Effector CD4-positive, alpha-beta T cell (primary cell): ENCODE measurements around the gene HIF1AN.

ENCODE experiments used
- DNase-seq: peaks from one replicate; pipeline ENCODE4 v3.0.0-alpha.2; 2020
- total RNA-seq: gene quantifications from one replicate; lab custom pipeline; 2026; lab: John Stamatoyannopoulos, UW

HIF1AN gene
- 71.5 reads per million, percentile 76 among the genes with 10 or more reads in this experiment for total RNA-seq

DNA sequence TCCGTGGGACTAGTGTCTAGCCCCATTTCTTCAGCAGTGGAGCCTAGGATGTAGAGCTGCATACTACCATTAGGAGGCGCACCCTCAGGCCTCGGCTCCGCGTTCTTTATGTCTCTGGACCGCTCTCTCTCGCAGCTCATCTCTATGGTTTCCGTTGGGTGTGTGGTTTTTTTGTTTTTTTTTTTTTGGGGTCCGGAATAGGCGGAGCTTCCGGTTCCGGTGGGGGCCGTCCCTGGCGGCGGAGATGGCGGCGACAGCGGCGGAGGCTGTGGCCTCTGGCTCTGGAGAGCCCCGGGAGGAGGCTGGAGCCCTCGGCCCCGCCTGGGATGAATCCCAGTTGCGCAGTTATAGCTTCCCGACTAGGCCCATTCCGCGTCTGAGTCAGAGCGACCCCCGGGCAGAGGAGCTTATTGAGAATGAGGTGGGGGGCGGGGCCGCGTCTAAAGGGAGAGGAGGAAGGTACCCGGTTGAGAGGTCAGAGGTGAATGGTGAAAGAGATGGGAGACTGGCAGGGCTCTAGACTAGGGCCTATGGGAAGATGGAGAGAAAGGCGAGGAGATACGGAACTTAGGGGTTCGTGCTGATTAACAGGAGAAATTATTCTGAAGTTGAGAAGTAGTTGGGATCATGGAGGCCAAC, at the start of gene HIF1AN:
Gene HIF1AN, plus strand, starts transcription at position 229 of the 639 bp plus-strand sequence. Its CDS starts 16 bp downstream, at position 245.
- peak; percentile 84 for DNase-seq

DNA sequence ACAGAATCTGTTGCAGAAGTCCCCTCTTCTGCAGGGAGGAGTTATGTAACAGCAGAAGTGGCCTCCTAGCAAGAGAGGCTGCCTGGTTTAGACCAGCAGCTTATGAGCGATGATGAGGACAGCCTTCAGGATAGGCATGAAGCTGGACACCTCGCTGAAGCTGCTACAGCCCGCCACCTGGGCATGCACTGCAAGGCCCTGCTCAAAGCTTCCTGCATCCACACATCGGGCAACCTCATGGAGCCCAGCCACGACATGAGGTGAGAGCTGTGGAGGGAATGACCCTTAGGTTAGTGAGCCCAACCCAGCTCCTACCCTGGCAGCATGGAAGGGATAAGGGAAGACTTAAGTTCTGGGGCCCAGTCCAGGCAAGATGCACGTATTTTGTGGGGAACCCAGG, 48.2 kb upstream of the HIF1AN start:
- no peak for DNase-seq

DNA sequence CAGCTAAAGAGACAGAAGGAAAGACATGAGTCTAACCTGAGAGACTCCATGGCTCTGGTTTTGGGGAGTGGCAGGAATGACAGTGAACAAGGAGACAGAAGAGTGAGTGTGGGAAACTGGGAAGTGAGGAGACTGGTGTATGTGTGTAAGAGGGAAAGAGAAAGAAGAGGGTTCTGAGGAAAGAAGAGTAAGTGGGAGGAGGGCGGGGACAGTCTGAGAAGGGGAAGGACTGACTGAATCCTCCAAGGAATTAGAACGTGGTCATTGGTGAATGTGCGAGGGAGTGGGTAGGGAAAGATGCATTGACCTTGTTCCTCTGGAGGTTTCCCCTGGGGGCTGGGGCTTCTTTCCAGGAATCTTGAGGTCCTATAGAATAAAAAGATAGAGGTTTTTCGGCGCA, 46.3 kb upstream of the HIF1AN start:
- DNase-seq: no peak

DNA sequence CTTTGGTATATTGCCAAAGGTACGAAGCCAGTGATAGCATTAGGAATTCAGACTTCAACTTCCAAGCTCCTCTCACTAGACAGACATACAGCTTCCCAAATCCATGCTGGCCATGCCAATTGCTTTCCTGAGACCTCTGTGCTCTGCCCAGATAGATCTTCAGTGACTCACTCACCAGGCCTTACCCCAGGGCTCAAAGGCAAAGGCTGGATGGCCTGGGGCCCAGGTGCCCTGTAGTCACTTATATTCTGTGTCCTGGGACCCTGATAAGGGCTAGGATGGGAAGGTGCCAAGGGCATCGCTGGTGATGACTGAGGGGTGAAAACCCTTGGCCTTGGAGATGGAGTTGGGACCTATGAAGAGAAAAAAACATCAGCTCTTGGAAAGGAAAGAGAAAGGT, 45.2 kb upstream of the HIF1AN start:
- no peak for DNase-seq

DNA sequence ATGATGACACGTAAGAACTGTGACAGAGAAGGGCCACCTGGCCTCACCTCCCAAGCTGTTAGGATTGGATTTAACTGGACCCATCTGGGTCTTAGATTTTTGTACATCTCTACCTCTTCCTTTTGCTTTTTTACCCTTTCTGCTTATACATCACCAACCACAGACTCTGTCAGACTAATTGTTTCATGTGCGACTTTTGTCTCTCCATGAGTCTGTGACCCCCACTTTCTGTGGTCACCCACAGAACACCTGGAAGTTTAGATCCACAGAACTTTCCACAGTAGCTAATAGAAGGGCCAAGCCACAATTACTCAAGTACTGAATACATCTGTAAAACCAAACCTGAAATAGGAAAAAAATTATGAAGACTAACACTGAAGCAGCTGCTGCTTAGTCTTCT, 39.2 kb upstream of the HIF1AN start:
- no peak for DNase-seq

DNA sequence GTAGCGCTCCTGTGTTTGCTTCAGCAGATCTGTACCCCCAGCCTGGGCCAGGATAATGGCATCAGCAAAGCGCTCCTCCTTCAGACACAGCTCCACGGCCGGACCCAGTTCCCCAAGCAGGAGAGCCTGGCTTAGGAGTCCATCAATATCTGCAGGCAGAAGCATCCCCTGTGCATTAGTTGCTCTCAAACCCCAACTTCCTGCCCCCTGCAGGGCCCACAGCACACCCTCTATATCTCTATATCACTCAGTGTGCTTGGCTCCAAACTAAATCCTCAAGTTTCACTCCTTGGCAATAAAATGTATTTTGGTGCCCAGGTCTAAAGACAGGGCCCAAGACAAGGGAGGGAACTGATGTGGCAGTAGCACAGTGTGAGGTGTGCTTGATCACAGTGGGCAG, 37.7 kb upstream of the HIF1AN start:
- DNase-seq: no peak

DNA sequence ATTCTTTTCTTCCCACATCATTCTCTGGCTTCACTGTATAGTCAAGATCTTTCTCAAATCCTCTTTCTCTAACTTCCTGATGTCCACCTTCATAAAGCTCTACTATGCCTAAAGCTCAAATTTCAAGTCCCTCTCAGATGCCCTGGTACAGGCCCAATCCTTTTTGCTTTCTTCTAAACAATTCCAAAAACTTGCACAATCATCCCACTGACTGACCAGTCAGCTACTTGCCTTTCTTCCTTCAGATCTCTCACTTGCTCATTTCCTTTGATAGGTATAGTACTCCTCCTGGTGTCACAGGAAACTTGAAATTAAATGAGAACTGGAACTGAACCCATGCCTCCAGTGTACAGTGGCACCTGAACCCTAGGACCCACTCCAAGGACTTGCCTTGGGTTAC, 34.3 kb upstream of the HIF1AN start:
- no peak for DNase-seq

DNA sequence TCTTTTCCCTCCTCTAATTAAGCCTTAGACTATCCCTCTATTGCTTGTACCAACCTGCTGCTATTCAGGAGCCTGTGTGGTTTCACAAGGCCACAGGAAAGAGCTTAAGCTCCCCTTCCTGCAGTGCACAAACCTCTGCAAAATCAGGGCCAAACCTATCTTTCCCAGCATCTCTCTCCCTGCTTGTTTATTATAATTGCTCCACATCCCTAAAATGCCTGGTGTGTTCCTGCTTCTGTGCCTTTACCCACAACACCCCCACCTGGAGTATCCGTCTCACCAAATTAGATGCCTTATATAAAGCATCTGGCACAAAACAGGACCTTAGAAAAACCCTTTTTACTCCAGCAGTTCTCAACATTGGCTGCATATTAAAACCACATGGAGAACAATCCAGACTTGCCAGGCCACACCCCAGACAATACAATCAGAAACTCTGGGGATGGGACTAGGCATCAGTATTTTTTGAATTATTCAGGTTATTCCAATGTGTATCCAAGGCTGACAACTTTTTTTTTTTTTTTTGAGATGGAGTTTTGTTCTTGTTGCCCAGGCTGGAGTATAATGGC, 32.7 kb upstream of the HIF1AN start:
- DNase-seq: no peak

DNA sequence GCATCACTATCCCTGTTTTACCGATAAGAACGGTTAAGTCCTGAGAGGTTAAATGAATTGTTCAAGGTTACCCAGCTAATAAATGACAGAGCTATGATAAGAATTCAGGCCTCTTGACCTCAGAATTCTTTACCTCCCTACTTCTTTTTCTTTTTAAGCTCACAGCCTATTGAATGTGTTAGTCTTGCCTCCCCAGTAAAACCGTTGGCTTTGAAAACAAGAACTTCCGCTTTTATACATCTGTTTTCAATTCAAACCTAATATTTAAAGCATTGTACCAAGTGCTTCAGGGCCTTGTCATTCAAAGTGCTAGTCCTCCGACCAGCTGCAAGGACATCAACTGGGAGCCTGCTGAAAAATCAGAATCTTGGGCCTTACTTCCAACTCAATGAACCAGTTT, 31.6 kb upstream of the HIF1AN start:
- DNase-seq: no peak

DNA sequence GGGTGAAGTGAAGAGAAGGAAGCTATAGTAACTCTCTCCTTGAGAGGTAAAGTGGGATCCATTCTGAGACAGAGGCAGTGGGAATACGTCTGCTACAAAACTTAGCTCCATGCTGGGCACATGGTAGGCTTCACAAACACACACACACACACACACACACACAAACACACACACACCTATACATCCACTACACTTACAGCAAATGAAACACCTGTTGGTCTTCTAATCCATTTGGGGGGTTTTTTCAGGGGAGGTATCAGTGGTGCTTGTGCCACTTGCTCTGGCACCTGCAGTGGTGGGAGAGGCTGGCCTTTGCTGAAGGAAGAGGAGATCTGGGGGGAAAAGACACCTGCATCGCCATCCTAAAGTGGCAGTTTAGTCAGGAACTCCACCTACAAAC, 30.6 kb upstream of the HIF1AN start:
- DNase-seq: no peak

DNA sequence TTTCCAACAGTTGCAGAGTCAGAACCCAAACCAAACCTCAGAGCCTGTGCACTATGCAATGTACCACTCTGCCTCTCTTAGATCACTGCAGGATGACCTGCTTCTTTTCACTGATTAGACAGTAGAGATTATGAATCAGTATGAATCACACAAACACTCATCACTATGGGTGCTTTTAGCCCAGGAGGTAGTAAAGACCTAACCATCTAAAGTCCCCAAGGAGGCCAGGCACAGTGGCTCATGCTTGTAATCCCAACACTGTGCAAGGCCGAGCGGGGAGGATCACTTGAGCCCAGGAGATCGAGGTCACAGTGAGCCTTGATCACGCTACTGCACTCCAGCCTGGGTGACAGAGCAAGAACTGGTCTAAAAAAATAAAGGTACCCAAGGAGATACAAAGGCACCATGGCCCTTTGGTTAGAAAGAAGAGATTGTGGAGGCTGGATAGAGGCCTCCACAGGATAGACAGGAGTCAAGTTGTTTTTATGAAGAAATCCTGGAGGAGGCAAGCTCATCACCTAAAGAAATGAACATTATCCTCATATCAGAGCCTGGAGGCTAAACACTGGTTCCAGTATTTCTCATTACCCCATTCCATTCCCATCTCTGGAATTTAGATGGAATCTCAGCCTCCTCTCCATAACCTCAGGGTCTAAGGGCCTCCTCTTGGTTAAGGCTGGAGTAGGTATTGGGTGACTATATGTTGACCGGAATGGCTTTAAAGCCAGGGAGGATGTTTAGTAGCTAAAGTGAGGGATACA, 29.0 kb upstream of the HIF1AN start:
- DNase-seq: no peak

DNA sequence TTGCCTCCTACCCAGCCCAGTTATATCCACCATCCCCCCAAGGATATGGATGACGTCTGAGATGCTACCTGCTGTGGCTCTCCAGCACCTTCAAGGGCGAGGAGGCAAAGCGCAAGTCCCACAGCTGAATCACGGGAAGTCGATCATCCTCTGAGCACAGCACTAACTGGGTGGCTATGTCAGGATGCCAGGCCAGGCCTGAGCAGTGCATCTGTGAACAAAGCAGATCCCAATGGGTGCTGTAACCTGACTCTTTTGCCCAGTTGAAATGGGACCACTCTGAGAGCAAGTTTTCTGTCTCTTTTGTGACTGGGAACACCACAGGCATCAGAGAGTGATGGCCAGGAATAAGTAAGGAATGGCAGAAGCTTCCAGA, 28.4 kb upstream of the HIF1AN start:
- DNase-seq: no peak

DNA sequence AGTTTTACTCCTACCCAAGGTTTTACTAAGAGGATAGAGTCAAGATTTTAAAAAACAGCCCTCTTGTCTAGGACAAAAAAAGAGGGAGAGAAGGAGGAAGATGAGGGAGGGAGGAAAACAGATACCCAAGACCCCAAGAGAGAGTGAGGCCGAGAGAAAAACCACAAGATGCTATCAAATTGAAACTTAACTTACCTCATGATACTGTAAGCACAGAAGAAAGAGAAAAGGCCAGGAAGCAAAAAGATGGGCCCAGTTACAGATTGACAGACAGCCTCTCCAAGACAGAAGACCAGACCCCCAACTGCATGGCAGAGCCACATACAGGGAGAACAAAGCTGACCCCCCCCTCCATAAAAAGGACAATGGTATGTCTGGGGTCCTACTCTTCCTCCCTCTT, 27.5 kb upstream of the HIF1AN start:
- no peak for DNase-seq

DNA sequence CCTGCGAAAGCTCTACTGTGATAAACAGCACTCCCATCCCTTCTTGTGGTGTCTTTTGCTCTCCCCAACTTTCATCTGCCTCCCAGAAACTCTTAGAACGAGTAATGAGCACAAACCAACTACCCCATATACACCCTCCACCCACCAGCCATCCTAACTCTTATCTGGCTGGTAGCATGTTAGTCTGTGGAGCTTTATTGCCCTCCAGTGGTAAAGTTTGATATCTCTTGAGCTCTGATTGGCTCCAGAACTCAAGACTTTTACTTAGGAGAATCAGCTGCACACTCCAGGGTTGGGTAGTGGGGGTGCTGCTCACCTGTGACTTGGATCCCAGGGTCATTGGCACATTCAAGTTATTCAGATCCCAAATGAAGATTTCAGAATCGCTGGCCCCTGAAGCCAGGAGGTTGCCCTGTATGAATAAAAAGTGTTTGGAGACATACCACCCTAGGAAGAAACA, 27.0 kb upstream of the HIF1AN start:
- peak; percentile 21 for DNase-seq

DNA sequence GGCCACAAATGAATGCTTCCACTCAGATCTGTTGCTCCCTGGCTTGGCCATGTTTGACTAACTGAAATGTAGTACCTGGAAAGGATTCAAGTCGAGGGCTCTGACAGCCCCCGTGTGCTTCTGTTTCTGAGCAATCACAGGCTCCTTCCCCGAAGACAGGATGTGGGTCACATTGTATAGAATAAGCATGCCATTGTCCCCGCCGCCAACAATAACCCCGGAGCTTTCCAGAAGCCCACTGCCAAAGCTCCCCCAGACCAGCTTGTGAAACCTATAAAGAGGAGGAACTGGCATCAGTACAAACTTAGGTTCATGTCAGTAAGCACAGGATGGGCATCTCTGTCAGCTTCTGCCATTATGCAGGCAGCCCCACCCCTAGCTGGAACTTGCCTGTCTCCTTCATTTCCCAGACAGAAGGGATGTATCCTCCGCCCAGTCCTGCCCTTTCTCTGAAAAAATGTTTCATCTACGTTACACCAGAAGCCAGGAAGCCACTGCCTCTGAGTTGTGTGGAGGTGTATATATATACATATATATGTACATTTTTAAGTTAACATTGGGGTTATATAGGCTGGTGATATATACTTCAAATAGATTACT, 26.4 kb upstream of the HIF1AN start:
- DNase-seq: no peak

DNA sequence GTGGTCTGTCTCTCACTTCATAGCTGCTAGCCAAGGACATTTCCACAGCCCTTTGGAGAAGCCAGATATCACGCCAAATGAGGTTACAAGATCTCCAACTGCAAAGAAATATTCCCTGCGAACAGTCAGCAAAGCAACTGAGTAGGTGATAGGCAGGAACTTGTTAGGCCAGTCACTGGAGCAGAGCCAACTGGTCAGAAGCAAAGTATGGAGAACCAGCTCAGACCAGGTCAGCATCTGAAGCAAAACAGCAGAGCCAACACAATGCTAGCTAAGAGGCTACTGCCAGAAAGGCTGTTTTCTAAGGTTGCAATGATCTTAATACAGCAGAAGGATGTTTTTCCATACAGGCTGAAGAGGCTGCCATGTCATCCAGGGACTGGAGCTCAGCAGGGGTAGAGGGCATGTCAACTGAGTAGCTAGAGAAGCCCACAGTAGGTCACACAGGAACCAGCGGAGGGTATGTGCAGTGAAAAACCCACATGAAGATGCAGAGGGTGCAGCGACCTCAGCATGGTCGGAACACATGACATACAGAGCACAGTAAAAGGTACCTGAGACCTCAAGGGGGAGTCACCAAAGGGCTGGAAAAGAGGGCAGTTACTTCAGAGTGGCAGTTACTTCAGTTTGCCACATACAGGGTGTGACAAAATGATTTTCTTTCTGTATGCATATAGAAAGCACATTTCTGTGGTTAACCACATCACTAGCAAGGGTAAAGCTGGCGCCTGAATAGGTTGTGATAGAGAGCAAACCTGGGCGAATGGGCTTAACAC, 25.0 kb upstream of the HIF1AN start:
- DNase-seq: peak; percentile 49

DNA sequence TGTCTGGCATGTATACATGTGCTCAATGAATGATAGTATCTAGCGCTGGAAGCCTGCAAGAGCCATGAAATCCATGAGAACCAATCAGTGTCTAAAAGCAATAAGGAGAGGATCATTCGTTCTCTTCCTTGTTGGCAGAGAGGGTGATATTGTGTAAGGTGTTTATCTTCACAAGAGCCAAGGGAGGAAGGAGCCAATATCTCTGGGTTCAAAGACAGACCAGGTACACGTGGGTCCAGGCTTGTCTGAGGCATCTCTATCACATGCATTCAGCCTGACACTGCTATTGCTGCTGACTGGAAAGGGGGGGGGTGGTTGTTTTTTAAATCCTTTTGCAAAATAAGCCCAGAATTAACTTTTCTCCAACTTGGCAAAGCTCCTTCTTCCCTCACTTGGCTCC, 20.1 kb upstream of the HIF1AN start:
- no peak for DNase-seq

DNA sequence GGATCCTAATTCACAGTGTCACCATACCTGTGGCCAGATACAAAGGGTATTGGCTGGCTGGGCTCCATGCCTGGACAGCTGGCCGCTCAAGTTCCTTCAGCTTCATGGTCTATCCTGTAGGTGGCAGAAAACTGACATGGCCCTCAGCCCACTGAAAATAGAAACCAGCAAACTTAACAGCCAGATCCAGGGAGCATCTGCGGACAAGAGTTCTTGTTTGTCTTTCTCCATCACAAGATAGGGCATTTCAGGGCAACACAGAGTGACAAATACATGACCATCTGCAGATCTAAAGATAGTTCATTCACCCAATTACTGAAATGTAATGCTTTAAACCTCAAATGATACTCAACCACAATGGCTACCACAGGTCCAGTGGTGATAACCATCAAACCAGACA, 18.9 kb upstream of the HIF1AN start:
- DNase-seq: no peak

DNA sequence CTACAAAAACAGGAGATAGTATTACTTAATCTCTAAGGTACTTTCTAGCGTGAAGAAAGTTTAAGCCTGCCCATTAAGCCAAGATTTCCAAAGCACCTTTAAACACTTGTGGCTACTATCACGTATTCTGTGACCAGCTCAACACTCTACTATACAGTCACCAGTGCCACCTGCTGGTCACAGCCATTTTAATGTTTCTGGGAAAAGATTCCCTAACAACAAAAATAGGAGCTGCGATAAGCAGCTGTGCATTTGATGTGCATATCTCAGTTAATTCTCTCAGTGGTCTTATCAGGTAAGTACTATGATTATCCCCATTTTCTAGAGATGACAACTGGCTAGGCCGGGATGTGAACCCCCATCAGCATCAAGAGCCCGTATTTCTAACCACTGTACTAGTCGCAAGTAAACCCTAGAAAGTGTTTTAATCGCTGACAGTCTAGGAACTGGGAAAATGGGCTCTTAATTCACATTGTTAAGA, 16.9 kb upstream of the HIF1AN start:
- peak; percentile 53 for DNase-seq

DNA sequence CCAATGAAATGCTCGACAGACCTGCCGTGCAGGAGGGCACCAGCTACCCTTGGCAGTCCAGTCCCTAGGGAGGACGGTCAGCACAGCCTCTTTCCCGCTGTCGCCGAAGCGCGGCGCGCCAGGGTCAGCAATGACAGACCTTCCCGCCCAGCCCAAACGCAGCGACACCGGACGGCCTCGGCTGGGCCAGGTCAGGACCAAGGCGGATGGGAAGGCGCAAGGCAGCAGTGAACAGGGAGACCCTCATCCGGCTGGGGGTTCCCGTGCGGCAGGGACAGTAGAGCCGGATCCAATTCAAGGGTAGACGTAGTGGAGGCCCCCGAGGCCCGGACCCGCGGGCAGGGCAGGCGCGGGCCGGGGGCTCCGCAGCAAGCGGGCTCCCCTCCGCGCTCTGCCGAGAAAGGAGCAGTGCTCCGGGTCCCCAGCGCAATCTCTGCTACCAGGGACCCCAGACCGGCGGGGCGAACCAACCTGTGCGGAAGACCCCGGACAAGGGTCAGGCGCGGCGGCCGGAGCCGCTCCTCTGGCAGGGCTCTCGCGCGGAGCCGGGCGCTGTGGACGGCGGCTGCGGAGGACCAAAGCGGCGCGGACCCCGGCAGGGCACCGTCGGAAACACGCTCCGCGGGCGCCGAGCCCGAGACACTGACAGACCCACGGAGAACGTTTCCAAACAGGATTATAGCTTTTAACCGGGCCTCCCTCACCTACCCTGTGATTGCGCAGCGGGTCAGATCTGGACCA, 16.3 kb upstream of the HIF1AN start, which contains the start of gene SEC31B:
Gene SEC31B, minus strand, starts transcription at position 551 of the 741 bp plus-strand sequence. CDS start 2,909 bp downstream, outside the sequence.
- no peak for DNase-seq

DNA sequence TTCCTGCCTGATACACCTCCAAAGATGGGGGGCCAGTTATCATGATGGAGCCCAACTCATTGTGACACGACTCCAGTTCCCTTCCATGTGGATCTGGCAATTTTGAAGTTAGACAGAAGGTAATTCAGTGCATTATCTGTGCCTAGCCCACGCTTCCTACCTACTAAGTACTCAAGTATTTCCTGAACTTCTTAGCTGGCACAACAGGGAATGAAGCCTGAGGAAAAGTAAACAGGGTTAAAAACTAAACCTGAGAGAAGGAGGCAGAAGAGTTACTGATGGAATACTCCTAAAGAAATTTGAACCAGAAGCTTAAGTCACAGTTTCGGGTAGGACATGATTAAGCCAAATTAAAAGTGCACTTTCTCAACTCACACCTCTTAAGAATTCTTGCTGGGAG, 14.9 kb upstream of the HIF1AN start:
- DNase-seq: no peak
